A549 (cell line): ENCODE data around the gene ZNF764.

Source experiments
- EP300 ChIP-seq, 2 experiments: fragments of >200 bp; sonication (Bioruptor Twin); formaldehyde crosslinking; IDR thresholded peaks; 2 replicates in 1 of 2; 3 replicates in 1 of 2; pipeline ENCODE4 v1.6.1; 2016 to 2017
- MAFK ChIP-seq: fragments of 450-650 bp; IDR thresholded peaks from 2 replicates; pipeline ENCODE4 v1.6.1; 2014; ENCODE audit not compliant: partially characterized antibody
- NR3C1 ChIP-seq: fragments of >200 bp; sonication (Bioruptor Twin); formaldehyde crosslinking; IDR thresholded peaks from 3 replicates; pipeline ENCODE4 v1.6.1; 2017
- PHF8 ChIP-seq: fragments of 200-600 bp; sonication (generic); IDR thresholded peaks from 2 replicates; pipeline ENCODE4 v1.6.1; 2016; ENCODE audit warnings: low read depth, mild to moderate bottlenecking, antibody characterized with exemption, moderate library complexity, borderline replicate concordance
- POLR2A ChIP-seq: IDR thresholded peaks from 2 replicates; pipeline ENCODE4 v1.6.1; 2012; ENCODE audit warnings: mild to moderate bottlenecking, low read length
- ZFP36 ChIP-seq: fragments of 450-650 bp; IDR thresholded peaks from 2 replicates; pipeline ENCODE4 v1.6.1; 2014; ENCODE audit warnings: borderline replicate concordance; ENCODE audit not compliant: partially characterized antibody
- ZSCAN20 ChIP-seq: fragments of 250-450 bp; sonication (Bioruptor Pico); IDR thresholded peaks from 2 replicates; pipeline ENCODE4 v1.8.0; 2022; ENCODE audit warnings: mild to moderate bottlenecking, moderate library complexity
- TF ChIP-seq, protein P1 (sequence below): fragments of >200 bp; sonication (Bioruptor Twin); formaldehyde crosslinking; IDR thresholded peaks from 3 replicates; pipeline ENCODE4 v1.5.1; 2016

DNA sequence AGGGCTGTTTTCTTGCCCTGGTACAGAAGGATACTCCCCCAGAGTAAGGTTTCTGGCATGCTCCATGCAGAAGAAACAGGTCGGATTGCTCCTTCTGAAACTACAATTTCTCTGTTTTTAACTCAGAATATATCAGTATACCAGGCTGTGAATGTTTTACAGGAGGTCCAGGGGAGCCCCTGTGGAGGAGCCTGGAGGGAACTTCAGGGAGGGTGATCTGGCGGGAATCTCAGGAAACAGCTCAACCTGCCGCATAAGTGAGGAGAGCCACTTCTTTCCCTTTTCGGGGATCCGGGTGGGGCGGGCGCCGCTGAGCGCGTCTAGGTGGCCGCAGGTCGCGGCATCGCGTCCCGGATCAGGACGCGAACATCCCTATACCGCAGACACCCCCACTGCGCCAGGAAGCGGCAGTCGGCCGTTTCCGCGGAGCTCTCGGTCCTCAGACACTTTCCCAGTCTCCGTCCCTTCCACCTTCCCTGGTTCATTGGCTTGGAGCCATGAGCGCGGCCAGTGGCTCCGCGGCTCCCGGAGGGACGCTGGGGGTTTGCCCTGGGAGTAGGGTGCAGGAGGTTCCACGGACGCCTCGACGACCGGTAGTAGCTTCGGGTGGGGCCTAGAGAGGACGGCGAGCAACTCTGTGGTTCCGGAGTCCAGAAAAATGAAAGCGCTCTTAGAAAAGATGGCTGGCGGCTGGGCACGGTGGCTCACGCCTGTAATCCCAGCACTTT, 3.1 kb upstream of the ZNF764 start:
- TF ChIP-seq POLR2A (no peak), ZSCAN20 (CRISPR knock-in tag) (no peak), PHF8 (no peak), NR3C1 (no peak), MAFK (no peak), EP300 (IDR thresholded peaks at IDR 0.05) (no peak), ZFP36 (no peak)
- TF ChIP-seq, protein P1, sequence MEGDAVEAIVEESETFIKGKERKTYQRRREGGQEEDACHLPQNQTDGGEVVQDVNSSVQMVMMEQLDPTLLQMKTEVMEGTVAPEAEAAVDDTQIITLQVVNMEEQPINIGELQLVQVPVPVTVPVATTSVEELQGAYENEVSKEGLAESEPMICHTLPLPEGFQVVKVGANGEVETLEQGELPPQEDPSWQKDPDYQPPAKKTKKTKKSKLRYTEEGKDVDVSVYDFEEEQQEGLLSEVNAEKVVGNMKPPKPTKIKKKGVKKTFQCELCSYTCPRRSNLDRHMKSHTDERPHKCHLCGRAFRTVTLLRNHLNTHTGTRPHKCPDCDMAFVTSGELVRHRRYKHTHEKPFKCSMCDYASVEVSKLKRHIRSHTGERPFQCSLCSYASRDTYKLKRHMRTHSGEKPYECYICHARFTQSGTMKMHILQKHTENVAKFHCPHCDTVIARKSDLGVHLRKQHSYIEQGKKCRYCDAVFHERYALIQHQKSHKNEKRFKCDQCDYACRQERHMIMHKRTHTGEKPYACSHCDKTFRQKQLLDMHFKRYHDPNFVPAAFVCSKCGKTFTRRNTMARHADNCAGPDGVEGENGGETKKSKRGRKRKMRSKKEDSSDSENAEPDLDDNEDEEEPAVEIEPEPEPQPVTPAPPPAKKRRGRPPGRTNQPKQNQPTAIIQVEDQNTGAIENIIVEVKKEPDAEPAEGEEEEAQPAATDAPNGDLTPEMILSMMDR, result no peak
